ENCODE data around the gene NIPA2. TPM values are rescaled to one million over a fixed set of nuclear protein-coding genes. Genes with fewer than 3 reads are reported as not detected.

The NIPA2 gene
- total RNA-seq, 1 experiment from 2014 or later, result 89.4 TPM

DNA sequence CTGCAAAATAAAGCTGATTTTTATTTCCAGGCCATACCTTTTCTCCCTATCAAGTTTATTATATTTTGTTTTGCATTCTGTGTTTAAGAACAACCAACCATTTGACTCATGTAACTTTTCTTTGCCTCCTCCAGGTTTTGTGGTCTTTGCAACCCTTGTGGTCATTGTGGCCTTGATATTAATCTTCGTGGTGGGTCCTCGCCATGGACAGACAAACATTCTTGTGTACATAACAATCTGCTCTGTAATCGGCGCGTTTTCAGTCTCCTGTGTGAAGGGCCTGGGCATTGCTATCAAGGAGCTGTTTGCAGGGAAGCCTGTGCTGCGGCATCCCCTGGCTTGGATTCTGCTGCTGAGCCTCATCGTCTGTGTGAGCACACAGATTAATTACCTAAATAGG, 27.6 kb downstream of the NIPA2 start:
- Histone ChIP-seq H3K4me3 (ENCODE audit: low read depth, low read length) (no peak overlapping the region), H3K9me3 (no peaks in the 10 kb centered on the region), H3K4me1 (no peaks in the 10 kb centered on the region), H3K27me3 (replicated peaks; ENCODE audit: control insufficient read depth, insufficient read depth, low read length) (no peaks in the 10 kb centered on the region), H3K36me3 (ENCODE audit: control insufficient read depth, insufficient read depth, low read length) (peaks cover 3% of the 10 kb centered on the region)
- no TSS peak for BruUV-seq (replicated peaks)
- no peak overlapping the region for H3K27ac Mint-ChIP-seq (ENCODE audit: unreplicated experiment)
- no peaks in the 10 kb centered on the region for H3K9me3 Mint-ChIP-seq (ENCODE audit: unreplicated experiment)
- intact Hi-C loops (cut with micrococcal nuclease; ENCODE audit: unreplicated experiment), result loop anchor here (10.0 kb wide), 1 partner anchor 599 kb away; no protein-coding TSS in a partner anchor
- CTCF ChIA-PET, result no interaction called here
- peaks cover 97% of the 10 kb centered on the region for H3K36me3 Mint-ChIP-seq (ENCODE audit: insufficient read depth, unreplicated experiment)
- POLR2A ChIA-PET, result no interaction called here
- H3K4me3 Mint-ChIP-seq (ENCODE audit: unreplicated experiment), result no peak overlapping the region
- H3K27me3 Mint-ChIP-seq (ENCODE audit: insufficient read depth, unreplicated experiment), result no peaks in the 10 kb centered on the region
- no peaks in the 10 kb centered on the region for H3K4me1 Mint-ChIP-seq (ENCODE audit: low read depth, unreplicated experiment)
- DNase-seq, result no peak
- TF ChIP-seq, protein P1, sequence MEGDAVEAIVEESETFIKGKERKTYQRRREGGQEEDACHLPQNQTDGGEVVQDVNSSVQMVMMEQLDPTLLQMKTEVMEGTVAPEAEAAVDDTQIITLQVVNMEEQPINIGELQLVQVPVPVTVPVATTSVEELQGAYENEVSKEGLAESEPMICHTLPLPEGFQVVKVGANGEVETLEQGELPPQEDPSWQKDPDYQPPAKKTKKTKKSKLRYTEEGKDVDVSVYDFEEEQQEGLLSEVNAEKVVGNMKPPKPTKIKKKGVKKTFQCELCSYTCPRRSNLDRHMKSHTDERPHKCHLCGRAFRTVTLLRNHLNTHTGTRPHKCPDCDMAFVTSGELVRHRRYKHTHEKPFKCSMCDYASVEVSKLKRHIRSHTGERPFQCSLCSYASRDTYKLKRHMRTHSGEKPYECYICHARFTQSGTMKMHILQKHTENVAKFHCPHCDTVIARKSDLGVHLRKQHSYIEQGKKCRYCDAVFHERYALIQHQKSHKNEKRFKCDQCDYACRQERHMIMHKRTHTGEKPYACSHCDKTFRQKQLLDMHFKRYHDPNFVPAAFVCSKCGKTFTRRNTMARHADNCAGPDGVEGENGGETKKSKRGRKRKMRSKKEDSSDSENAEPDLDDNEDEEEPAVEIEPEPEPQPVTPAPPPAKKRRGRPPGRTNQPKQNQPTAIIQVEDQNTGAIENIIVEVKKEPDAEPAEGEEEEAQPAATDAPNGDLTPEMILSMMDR (IDR thresholded peaks at IDR 0.05; ENCODE audit: insufficient read depth in 1 of 2, low read depth in 1 of 2, low read length in 1 of 2, severe bottlenecking in 1 of 2, unreplicated experiment in 1 of 2), result no peak

- Mint-ChIP-seq H3K27ac (ENCODE audit: unreplicated experiment) (no peak overlapping the region), H3K9me3 (ENCODE audit: unreplicated experiment) (no peaks in the 10 kb centered on the region), H3K4me3 (ENCODE audit: unreplicated experiment) (no peak overlapping the region), H3K27me3 (ENCODE audit: insufficient read depth, unreplicated experiment) (no peaks in the 10 kb centered on the region), H3K4me1 (ENCODE audit: low read depth, unreplicated experiment) (no peaks in the 10 kb centered on the region), H3K36me3 (ENCODE audit: insufficient read depth, unreplicated experiment) (peaks cover 97% of the 10 kb centered on the region)
- TF ChIP-seq, protein P1 (IDR thresholded peaks at IDR 0.05; ENCODE audit: insufficient read depth in 1 of 2, low read depth in 1 of 2, low read length in 1 of 2, severe bottlenecking in 1 of 2, unreplicated experiment in 1 of 2), result no peak
- no TSS peak for BruUV-seq (replicated peaks)
- no peaks in the 10 kb centered on the region for H3K9me3 ChIP-seq
- peaks cover 3% of the 10 kb centered on the region for H3K36me3 ChIP-seq (ENCODE audit: control insufficient read depth, insufficient read depth, low read length)
- intact Hi-C loops (cut with micrococcal nuclease; ENCODE audit: unreplicated experiment), result loop anchor here (10.0 kb wide), 1 partner anchor 597 kb away; no protein-coding TSS in a partner anchor
- no peak overlapping the region for H3K4me3 ChIP-seq (ENCODE audit: low read depth, low read length)
- no peak for DNase-seq
- POLR2A ChIA-PET, result no interaction called here
- no peaks in the 10 kb centered on the region for H3K4me1 ChIP-seq
- H3K27me3 ChIP-seq (replicated peaks; ENCODE audit: control insufficient read depth, insufficient read depth, low read length), result no peaks in the 10 kb centered on the region
- CTCF ChIA-PET, result no interaction called here
These were observed 29.4 kb downstream of the NIPA2 start for GRCh38 chr15:22867886-22868285.

- Mint-ChIP-seq H3K9me3 (ENCODE audit: unreplicated experiment) (no peaks in the 10 kb centered on the region), H3K27ac (ENCODE audit: unreplicated experiment) (no peak overlapping the region), H3K27me3 (ENCODE audit: insufficient read depth, unreplicated experiment) (no peaks in the 10 kb centered on the region), H3K4me3 (ENCODE audit: unreplicated experiment) (no peak overlapping the region), H3K36me3 (ENCODE audit: insufficient read depth, unreplicated experiment) (peaks cover 97% of the 10 kb centered on the region), H3K4me1 (ENCODE audit: low read depth, unreplicated experiment) (peaks cover 3% of the 10 kb centered on the region)
- DNase-seq, result no peak
- Histone ChIP-seq H3K9me3 (no peaks in the 10 kb centered on the region), H3K4me1 (no peaks in the 10 kb centered on the region), H3K27me3 (replicated peaks; ENCODE audit: control insufficient read depth, insufficient read depth, low read length) (no peaks in the 10 kb centered on the region), H3K4me3 (ENCODE audit: low read depth, low read length) (no peak overlapping the region), H3K36me3 (ENCODE audit: control insufficient read depth, insufficient read depth, low read length) (peaks cover 1% of the 10 kb centered on the region)
- ChIA-PET CTCF (no interaction called here), POLR2A (no interaction called here)
- no TSS peak for BruUV-seq (replicated peaks)
- intact Hi-C loops (cut with micrococcal nuclease; ENCODE audit: unreplicated experiment), result loop anchor here (10.0 kb wide), 1 partner anchor 596 kb away; no protein-coding TSS in a partner anchor
- TF ChIP-seq, protein P1 (IDR thresholded peaks at IDR 0.05; ENCODE audit: insufficient read depth in 1 of 2, low read depth in 1 of 2, low read length in 1 of 2, severe bottlenecking in 1 of 2, unreplicated experiment in 1 of 2), result no peak
These were observed 30.0 kb downstream of the NIPA2 start for GRCh38 chr15:22868495-22868894.
